Ramos (cell line): Measurements from ENCODE around the gene ARHGAP44.
"Not testable (repeated sequence)": the region's sequence is repeated elsewhere in the genome, so short reads cannot be mapped to it uniquely, and the experiment has no call there.

ENCODE experiments used
- in situ Hi-C: fragments of 300-500 bp; cut with MboI; formaldehyde crosslinking; loops from one replicate; pipeline ENCODE4 v1.14.3; 2022; ENCODE audit warnings: low sequenced_read_pairs; ENCODE audit not compliant: unreplicated experiment

The ARHGAP44 gene

DNA sequence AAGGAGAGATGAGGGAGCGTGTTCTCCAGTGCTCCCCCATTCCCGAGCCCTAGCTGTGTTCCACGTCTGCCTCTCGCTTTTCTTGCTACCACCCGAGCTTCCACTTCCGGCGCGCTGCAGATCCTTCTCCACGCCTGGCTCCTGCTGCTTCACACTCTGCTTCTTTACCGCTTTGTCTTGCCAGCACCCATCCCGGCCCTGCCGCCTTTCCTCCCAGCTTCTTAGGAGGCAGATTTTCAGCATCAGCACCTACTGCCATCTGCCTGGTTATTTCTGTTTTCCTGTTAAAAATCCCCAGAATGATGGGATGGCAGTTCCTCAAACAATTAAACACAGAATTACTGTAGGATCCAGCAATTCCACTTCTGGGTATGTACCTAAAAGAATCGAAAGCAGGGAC is 163.9 kb downstream of the ARHGAP44 start:
- in situ Hi-C loops = no loop called here

DNA sequence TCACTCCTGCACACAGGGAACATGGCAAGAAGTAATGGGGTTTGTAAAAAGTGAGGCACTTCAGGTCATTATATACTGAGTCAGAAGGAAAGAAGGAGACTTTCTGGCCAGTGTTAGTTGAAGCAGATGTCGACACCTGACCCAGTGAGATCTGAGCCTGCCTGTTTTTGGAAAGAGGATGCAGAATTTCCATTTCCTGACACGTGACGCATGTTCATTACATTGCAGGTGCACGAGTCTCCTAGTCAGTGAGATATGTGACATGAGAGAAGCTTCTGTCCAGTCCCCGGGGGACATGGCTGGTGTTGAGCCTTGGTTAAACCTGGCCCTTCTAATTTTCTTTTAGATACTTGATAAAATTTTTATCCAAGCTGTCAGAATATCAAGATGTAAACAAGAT is 166.2 kb downstream of the ARHGAP44 start:
- in situ Hi-C loops = no loop called here

DNA sequence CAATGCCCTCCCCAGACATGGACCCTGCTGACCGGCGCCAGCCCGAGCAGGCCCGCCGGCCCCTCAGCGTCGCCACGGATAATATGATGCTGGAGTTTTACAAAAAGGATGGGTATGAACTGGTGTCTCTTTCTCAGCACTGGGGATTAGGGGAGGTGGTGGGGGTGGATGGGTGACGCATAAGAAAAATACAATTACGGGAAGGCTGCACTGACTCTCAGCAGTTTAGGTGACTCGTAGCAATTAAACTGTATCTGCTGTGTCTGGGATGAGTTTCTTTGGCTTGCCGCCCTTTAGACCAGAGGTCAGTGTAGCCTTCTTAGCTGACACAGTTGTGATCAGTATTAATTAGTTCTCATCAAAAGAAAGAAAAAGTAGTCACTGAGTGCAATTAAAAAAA is 169.5 kb downstream of the ARHGAP44 start:
- in situ Hi-C loops = no loop called here

DNA sequence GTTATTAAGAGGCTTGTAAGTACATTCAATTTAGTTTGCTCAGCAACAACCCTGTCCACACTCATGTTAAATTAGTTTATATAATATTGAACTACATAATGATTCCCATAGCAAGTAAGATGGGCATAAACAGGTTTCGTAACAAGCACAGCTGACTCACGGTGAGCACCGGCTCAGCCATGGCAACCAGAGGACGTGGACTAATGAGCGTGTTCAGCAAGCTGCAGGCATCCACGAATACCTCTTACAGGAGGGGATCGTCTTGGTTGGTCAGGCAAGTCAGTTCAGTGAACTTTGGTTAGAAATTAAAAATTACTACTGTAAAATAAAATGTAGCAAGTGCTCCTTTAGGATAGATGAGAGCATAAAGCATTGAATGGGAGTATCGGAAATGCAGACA is 170.1 kb downstream of the ARHGAP44 start:
- in situ Hi-C loops = no loop called here

DNA sequence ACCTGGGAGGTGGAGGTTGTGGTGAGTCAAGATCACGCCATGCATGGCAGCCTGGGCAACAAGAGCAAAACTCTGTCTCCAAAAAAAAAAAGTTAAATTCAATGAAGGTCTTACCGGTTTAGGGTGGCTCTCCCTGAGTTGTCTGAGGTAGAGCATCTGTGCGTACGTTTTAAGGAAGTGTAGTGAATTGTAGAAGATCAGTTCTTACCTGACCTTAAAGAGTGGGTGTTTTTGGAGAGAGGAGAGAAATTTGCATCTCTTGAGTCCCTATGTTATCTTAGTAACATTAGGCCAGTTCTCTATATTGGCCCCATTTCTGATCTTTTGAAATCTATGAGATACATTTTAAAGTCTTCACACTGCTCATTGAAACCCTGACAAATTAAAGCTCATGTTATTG is 172.4 kb downstream of the ARHGAP44 start:
- in situ Hi-C loops = no loop called here

DNA sequence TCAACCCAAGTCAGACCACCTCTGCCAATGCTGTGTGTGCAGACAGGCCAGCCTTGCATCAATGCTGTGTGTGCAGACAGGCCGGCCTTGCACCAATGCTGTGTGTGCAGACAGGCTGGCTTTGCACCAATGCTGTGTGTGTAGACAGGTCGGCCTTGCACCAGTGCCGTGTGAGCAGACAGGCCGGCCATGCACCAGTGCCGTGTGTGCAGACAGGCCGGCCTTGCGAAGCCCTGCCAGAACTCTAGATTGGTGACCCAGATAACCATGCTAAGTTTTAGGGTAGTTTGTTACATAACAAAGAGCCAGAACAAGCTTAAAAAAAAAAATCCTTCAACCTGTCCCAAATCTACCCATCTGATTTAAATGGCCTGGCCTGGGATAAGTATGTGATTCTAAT is 174.2 kb downstream of the ARHGAP44 start:
- in situ Hi-C loops = no loop called here

DNA sequence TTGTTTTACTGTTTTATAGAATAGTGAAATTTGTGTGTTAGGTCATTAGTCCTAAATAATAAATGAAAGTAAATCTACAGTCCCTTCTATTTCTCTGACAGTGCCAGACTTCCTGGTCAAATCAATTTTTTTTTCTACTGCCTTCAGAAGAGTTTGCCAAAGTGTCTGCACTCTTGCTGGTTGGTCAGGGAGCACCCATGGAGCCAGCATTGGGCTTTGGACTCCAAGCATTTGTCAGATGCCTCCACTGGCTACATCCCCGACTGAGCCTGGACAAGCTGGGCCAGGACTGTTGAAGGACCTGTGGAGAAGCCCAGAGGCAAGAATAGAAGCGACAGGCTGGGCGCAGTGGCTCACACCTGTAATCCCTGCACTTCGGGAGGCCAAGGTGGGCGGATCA is 174.9 kb downstream of the ARHGAP44 start:
- in situ Hi-C loops = no loop called here

DNA sequence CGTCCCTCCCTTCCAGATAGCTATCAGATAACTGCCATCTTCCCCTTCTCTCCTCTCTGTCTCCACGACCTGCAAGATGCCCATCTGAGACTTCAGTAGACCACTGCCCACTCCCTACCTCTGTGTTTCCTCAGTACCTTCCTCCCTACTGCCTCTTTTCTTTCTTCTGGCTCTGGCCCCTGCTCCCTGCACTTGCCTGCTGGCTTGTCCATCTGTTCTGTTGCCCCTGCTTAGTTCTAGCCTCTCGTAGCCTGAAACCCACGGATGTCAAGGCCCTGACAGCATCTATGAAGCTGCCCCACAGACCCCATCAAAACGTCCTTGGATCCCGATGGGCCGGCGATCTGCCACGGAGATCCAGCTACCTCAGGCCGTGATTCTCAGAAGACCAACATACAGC is 175.5 kb downstream of the ARHGAP44 start:
- in situ Hi-C loops = no loop called here

DNA sequence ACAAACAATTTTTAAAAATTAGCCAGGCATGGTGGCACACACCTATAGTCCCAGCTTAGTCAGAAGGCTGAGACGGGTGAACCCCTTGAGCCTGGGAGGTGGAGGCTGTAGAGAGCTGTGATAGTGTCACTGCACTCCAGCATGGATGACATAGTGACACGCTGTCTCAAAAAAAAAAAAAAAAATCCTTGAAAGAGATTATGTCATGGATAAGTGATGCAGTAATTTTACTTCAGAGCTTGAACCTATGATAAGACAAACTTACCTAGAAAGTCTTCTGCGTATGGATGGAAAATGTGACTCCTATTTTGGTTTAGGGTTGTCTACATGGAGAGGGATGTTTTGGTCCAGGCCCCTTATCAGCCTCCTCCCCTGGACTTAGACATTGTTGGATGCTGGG is 176.7 kb downstream of the ARHGAP44 start:
- in situ Hi-C loops = no loop called here

DNA sequence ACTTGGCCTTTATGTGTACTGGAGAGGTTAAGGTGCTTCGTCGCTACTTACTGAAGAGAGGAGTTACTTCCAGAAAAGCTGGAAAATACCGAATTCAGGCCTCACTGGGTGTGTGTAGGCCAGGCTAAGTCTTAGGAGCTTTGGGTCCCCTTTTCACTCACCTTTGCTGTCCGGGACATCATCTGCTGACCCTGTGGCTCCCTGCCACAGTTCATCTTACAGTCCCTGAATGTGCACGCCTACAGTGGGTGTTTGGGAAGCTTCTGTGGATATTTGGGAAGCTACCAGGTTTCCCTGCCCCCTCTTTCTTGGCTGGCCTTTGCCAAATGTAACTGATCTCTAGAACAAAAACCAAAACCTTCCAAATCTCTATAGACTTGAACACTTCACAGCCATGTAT is 177.1 kb downstream of the ARHGAP44 start:
- in situ Hi-C loops = no loop called here

DNA sequence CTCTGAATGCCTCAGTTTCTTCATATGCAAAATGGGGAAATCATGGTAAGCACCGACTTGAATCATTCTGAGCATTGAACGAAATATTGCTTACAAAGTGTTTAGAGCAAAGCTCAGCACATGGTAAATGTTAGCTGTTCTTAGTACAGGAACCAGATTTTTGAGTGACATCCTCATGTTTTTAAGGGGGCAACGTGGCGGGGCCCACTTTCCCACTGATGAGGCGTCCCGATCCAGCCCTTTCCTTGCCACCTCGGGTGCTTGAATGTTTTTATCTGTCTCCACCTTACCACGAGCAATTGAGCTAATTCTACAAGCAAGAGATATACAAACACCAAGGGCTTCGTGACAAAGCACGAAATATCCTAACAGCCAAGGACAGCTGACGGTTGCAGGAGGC is 178.7 kb downstream of the ARHGAP44 start:
- in situ Hi-C loops = no loop called here

DNA sequence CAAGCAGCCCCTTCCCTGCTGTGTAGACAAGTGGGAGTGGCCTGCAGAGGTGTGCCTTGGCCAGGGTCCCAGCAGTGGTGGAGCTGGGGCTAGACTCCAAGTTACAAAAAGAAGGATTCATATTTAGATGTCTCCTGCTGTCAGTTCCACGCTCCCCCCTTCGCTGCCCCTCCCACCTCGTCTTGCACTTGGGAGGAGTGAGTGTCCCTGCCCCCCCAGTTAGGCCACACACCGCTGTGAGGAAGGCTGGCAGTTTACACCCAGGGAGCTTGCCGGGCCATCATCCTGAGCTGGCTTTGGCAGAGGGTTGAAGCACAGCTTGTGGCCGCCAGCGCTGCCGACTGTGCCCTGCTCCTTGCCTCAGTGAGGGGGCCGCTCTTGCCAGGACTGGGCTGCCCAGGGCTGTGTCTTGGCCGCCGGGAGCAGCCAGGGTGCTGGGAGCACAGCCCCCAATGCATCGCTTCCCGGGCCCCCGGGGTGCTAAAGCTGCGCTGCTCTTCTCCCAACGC is 184.3 kb downstream of the ARHGAP44 start:
- in situ Hi-C loops = no loop called here

DNA sequence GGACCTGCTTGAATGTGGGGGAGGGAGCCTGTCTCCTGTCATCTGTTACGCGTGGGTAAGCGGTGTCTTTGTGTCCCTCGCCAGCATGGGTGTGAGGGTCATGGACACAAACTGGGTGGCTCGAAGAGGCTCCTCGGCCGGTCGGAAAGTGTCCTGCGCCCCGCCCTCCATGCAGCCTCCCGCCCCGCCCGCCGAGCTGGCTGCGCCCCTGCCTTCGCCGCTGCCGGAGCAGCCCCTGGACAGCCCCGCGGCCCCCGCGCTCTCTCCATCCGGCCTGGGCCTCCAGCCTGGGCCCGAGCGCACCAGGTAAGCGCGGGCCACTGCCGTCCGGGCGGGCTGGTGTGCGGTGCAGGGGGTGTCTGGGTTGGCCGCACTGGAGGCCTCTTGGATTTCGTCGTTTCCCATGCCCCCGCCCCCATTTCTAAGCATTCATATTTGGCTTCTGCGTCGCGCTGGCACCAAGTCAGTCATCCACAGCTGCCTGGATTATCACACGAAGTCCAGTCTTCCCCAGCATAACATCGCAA is 184.8 kb downstream of the ARHGAP44 start:
- in situ Hi-C loops = no loop called here

DNA sequence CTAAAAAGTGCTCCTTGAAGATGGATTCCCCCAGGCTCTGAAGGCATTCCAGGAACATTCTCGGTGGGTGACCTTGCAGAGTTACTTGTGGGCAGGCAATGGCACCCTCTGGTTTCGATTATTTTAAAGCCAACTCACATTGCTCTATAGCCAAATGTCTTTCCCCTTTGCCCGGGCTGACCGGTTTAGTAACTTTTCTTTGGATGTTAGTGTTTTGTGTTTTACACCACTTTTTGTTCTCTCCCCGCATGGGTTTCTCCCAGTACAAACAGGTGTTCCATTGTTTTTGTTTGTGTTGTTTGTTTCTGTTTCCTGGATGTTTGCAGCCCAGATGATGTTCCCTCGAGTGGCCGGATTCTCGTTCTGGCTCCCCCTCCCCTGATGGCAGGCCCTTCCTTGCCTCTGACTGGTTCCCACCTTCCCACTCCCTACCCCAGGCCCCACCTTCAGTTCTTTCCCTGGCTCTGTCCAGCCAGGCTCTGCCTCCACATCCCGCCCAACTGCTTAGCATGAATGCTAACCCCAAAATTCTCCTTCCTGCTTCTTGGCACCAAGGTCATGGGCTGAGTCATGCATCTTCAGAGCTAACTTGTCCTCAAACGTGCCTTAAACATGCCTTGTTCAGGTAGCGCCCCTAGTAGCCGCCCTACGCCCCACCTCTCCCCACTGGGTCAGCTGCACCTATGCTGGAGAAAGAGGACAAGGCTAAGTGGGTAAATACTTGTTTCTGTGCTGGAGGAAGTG is 187.9 kb downstream of the ARHGAP44 start:
- in situ Hi-C loops = no loop called here

DNA sequence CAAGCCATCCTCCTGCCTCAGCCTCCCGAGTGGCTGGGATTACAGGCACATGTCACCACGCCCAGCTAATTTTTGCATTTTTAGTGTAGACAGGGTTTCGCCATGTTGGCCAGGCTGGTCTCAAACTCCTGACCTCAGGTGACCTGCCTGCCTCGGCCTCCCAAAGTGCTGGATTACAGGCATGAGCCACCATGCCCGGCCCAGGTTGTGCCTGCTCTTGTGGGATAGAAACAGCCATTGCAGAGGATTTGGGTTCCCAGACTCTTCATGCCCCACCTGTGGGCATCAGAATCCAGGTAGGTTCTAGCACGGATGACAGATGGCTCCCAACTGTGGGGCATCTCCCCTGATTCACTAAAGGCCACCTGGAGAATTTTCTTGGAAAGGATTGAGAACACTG is 189.5 kb downstream of the ARHGAP44 start:
- in situ Hi-C loops = not testable (repeated sequence)

DNA sequence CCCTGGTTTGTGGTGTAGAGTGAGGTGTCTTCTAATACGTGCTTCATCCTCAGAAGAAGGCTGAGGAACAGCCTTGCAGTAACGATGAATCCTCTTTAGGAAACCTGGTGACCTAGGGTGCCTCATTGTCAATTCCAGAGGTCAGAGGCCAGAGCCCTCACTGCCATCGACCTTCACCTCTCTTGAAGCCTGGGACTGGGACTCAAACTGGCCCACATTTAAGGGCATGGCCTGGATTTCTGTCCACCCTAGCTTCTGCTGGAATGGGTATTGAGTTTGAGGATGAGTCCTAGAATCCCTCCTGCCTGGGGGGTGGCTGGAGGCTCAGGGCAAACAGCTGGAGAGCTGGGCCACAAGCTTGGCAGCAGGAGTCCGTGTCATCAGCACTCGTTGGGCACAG is 189.9 kb downstream of the ARHGAP44 start:
- in situ Hi-C loops = no loop called here

DNA sequence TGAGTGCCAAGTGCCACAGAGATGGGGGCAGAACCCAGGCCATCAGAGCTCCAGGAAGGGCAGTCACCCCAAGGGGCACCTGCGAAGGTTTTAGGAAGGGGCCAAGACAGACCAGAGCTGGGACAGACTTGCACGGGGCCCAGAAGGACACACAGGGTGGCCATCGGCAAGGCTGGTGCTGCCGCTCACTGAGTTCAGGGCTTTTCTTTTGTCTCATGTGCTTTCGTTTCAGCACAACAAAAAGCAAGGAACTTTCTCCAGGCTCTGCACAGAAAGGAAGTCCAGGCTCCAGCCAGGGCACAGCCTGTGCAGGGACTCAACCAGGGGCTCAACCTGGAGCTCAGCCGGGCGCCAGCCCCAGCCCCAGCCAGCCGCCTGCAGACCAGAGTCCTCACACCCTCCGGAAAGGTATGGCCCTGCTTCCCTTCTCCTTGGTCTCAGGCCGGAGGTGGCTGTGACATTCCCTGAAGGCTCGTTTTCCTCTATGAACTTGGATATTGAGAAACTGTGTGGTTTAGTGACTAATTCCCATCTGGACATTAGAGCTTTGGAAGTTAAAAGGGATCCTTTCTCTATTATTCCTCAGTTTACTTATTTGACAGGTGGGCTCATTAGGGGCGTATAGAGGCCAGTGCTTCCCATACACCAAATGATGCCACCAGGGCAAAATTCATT is 190.7 kb downstream of the ARHGAP44 start:
- in situ Hi-C loops = no loop called here

DNA sequence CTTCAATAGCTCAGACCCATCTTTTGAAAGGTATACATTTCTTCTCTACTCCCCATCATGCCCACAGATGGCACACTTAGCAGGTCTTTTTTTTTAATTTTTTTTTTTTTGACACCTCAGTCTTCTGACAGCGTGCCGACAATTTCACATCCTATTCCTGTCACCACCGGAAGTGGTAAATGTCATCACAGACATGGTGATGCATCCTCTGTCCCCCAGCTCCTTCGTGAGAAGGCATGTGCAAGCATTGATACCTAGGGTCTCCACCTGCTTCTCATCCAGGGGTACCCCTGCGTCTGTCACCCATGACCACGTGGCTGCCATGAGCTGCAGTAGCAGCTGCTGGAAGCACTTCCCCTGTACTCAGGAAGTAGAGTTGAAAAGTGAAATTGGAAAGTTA is 192.9 kb downstream of the ARHGAP44 start:
- in situ Hi-C loops = no loop called here

DNA sequence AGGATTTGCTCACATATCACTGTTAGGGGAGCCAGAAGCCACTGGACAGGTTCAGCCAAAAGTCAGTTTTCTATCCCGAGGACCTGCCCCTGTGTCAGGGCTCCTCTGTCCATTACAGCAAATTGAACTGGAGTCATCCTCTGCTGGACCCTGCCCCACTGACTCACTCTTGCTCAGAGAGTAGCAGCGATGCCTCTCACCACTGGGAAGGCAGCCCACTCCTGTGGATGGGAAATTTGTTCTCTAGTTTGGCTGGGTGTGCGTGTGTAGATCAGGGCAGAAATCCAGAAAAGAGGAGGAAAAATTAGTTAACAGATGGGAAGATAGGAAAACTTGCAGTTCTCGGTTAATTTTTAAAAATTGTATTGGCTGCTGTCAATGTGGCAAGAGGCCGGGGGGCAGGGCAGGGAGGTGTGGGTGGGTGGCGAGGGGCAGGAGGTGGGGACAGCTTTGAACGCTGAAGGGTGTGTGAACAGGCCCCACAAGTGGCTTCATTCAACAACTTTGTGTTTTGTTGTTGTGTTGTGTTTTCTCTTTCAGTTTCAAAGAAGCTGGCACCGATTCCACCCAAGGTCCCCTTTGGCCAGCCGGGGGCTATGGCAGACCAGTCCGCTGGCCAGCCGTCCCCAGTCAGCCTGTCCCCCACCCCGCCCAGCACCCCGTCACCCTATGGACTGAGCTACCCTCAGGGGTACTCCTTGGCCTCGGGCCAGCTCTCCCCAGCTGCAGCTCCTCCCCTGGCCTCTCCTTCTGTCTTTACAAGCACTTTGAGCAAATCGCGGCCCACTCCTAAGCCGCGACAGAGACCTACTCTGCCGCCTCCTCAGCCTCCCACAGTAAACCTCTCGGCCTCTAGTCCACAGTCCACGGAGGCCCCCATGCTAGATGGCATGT is 194.9 kb downstream of the ARHGAP44 start:
- in situ Hi-C loops = no loop called here

DNA sequence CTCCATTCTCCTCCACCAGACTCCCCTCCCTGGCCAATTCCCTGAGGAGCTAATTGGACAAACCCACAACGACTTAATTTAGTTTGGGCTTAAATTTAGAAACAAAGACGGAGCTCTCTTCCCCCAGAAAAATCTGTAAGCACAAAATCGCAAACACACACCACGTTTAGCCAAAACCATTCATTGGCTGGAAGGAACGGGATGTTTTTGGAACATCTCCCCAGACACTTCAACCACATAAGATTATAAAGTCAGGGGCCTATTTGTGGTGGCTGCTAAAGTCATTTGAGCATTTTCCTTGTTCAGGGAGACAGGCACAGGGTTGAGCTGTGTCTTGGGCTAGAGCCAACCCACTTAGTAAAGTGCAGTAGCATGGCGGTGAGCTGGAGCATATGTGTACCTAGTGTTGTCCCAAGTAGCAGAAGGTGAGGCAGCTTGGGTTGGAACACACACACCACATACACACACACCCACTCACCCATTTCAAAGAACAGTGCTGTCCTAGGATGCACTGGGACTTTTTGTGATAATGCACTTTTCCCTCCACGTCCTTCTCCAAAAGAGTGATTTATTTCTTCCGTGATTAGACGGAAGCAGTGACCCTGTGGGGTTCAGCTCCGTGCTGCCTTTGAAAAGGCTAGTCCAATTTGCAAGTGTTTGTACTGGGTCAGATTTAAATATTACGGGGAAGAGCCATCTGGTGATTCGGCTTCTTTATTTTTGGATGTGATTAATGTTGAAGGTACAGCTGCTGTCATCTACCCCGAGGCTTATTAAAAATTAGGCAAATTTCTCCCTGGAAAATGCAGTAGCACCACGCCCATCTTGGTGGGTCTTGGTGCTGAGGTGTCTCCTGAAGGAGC is 196.4 kb downstream of the ARHGAP44 start:
- in situ Hi-C loops = no loop called here
